Cardiac muscle cell (in vitro differentiated cells and primary cell): ENCODE data around the gene SKAP2. TPM values are rescaled to one million over a fixed set of nuclear protein-coding genes. Genes with fewer than 3 reads are reported as not detected.

Experiments
- DNase-seq, 2 donors: peaks; one replicate each; pipeline versions ENCODE4 v3.0.0 to v3.0.0-alpha.2; 2010 to 2017; ENCODE audit warnings: low read depth in 1 of 2, low spot score in 1 of 2
- H3K27ac ChIP-seq: fragments of 200-600 bp; sonication (generic); 2 replicates; pipeline ENCODE4 v1.5.1; 2016
- H3K27me3 ChIP-seq: fragments of 200-600 bp; sonication (generic); 2 replicates; pipeline ENCODE4 v1.6.0; 2016; ENCODE audit warnings: control low read depth
- H3K36me3 ChIP-seq: fragments of 200-600 bp; sonication (generic); 2 replicates; pipeline ENCODE4 v1.5.1; 2016; ENCODE audit warnings: control low read depth
- H3K4me1 ChIP-seq: fragments of 200-600 bp; sonication (generic); 2 replicates; pipeline ENCODE4 v1.8.1; 2017; ENCODE audit warnings: low read depth, mild to moderate bottlenecking, mixed run types
- H3K4me3 ChIP-seq: fragments of 200-600 bp; sonication (generic); 2 replicates; pipeline ENCODE4 v1.5.1; 2016; ENCODE audit warnings: mild to moderate bottlenecking
- H3K9me3 ChIP-seq: fragments of 200-600 bp; sonication (generic); 2 replicates; pipeline ENCODE4 v1.5.1; 2017; ENCODE audit warnings: low read depth, mild to moderate bottlenecking, control low read depth
- polyA plus RNA-seq: library from polyadenylated mRNA; unstranded; fragments of >200 nt; fragmentation: Nextera tagmentation; extraction: Ambion mirVana; gene quantifications from 2 replicates; pipeline ENCODE4 v1.2.1, GENCODE V29; 2016
- total RNA-seq: library from RNA; depleted of rRNA; stranded (reverse); fragments of >200 nt; gene quantifications from 2 replicates; pipeline ENCODE4 v1.2.3, GENCODE V29; 2016
- TF ChIP-seq, protein P1 (sequence below): IDR thresholded peaks from 2 replicates; pipeline ENCODE4 v1.5.1; 2012; ENCODE audit warnings: low read depth, mild to moderate bottlenecking, low read length

The SKAP2 gene
- total and polyA plus RNA-seq, 2 experiments from 2014 or later = 1.2 to 2.8 TPM

GRCh38 chr7:26639111-26639510 lies 225.3 kb downstream of the SKAP2 start:
- DNase-seq = no peak
- H3K27me3 ChIP-seq = no peaks in the 10 kb centered on the region
- H3K4me1 ChIP-seq = no peaks in the 10 kb centered on the region
- H3K9me3 ChIP-seq = no peaks in the 10 kb centered on the region
- H3K36me3 ChIP-seq = no peaks in the 10 kb centered on the region
- H3K27ac ChIP-seq = no peak overlapping the region
- TF ChIP-seq, protein P1, sequence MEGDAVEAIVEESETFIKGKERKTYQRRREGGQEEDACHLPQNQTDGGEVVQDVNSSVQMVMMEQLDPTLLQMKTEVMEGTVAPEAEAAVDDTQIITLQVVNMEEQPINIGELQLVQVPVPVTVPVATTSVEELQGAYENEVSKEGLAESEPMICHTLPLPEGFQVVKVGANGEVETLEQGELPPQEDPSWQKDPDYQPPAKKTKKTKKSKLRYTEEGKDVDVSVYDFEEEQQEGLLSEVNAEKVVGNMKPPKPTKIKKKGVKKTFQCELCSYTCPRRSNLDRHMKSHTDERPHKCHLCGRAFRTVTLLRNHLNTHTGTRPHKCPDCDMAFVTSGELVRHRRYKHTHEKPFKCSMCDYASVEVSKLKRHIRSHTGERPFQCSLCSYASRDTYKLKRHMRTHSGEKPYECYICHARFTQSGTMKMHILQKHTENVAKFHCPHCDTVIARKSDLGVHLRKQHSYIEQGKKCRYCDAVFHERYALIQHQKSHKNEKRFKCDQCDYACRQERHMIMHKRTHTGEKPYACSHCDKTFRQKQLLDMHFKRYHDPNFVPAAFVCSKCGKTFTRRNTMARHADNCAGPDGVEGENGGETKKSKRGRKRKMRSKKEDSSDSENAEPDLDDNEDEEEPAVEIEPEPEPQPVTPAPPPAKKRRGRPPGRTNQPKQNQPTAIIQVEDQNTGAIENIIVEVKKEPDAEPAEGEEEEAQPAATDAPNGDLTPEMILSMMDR = no peak
- H3K4me3 ChIP-seq = no peak overlapping the region

- no peaks in the 10 kb centered on the region for H3K27me3 ChIP-seq
- no peaks in the 10 kb centered on the region for H3K9me3 ChIP-seq
- TF ChIP-seq, protein P1 = no peak
- H3K36me3 ChIP-seq = no peaks in the 10 kb centered on the region
- no peak overlapping the region for H3K27ac ChIP-seq
- no peaks in the 10 kb centered on the region for H3K4me1 ChIP-seq
- no peak for DNase-seq
- H3K4me3 ChIP-seq = no peak overlapping the region
Observed at GRCh38 chr7:26638140-26638539, 226.2 kb downstream of the SKAP2 start.

DNA sequence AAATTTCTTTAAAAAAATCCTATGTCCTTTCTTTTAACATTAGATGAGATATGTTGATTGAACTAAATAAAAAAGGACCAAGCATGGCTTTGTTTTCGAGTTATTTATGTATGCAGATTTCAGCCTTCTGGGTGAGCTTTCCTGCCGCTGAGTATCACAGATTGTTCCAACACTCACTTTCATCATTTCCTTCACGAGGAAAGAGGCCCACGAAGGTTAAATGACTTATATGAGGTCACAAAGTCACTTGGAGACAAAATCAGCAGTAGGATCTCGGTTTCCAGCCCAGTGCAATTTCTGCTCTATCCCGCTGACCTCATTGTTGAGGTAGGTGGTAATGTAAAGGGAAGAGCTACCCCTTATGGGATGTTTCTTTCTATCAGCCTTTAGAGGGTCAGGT lies 226.8 kb downstream of the SKAP2 start:
- Histone ChIP-seq H3K27ac (no peak overlapping the region), H3K27me3 (no peaks in the 10 kb centered on the region), H3K4me1 (no peaks in the 10 kb centered on the region), H3K9me3 (no peaks in the 10 kb centered on the region), H3K36me3 (no peaks in the 10 kb centered on the region), H3K4me3 (no peak overlapping the region)
- TF ChIP-seq, protein P1 = no peak
- DNase-seq = no peak

- Histone ChIP-seq H3K36me3 (no peaks in the 10 kb centered on the region), H3K27ac (no peak overlapping the region), H3K4me1 (no peaks in the 10 kb centered on the region), H3K4me3 (no peak overlapping the region), H3K27me3 (no peaks in the 10 kb centered on the region), H3K9me3 (no peaks in the 10 kb centered on the region)
- DNase-seq = no peak
- TF ChIP-seq, protein P1 = no peak
Observed at GRCh38 chr7:26636808-26637207, 227.6 kb downstream of the SKAP2 start.

DNA sequence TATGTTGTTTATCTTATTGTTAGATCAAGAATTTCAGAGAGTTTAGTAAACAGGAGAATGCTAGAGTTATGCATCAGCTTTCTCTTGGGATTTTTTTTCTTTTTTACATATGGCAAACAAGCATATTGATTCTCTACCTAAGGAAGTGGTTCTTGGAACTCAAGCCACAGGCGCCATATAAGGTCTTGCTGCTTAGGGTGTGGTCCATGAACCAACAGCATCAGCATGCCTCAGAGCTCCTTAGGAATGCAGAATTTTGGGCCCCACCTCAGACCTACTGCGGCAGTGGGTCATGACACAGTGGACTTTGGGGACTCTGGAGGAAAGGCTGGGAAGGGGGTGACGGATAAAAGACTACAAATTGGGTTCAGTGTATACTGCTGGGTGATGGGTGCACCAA lies 230.8 kb downstream of the SKAP2 start:
- TF ChIP-seq, protein P1 = no peak
- Histone ChIP-seq H3K4me3 (no peak overlapping the region), H3K27ac (no peak overlapping the region), H3K4me1 (no peaks in the 10 kb centered on the region), H3K9me3 (no peaks in the 10 kb centered on the region), H3K36me3 (no peaks in the 10 kb centered on the region), H3K27me3 (no peaks in the 10 kb centered on the region)
- no peak for DNase-seq

DNA sequence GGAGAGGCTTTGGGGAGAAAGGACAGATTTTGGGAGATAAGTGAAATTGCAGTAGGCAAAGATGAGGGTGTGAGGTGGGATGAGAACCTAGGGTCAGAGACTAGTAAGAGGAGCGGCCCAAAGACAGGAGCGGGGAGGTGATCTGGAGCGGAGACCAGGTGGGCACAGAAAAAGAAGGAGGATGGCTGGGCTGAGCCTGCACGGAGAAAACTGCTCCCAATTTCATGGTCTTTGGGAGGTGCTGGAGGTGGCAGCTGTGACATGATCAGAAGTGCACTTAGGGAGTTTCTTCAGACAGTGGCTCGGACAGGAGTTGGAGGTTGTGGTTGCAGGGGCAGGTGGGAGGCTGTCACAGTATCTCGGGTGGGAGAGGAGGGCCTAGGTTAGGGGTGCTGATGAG lies 232.8 kb downstream of the SKAP2 start:
- DNase-seq = no peak
- no peaks in the 10 kb centered on the region for H3K9me3 ChIP-seq
- no peak overlapping the region for H3K4me3 ChIP-seq
- H3K4me1 ChIP-seq = no peaks in the 10 kb centered on the region
- TF ChIP-seq, protein P1 = no peak
- no peaks in the 10 kb centered on the region for H3K36me3 ChIP-seq
- H3K27me3 ChIP-seq = no peaks in the 10 kb centered on the region
- H3K27ac ChIP-seq = no peak overlapping the region
